NCI-H748 (cell line): ENCODE measurements around the gene NID2.
A peak's percentile ranks its signal among the peaks of the same experiment; 100 is the strongest.

Source experiments
- DNase-seq: peaks from one replicate; lab custom pipeline; 2025; ENCODE audit not compliant: unreplicated experiment; lab: John Stamatoyannopoulos, UW

The NID2 gene

DNA sequence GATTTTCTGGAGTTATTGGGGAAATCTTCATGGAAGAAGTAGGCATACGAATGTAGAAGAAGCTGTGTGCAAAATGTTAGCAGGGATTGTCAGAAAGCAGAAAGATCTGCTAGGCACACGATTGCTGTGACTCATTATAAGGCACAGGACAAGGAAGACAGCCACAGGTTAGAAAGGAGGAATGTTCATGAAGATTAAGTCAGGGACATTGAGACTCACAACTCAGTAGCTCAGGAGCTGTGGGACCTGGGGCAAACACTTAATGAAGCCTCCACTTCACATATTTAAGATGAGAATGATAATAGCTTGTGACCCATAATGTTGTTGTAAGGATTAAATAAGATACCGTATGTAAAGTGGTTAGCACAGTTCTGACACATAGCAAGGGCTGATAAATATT lies 106.1 kb downstream of the NID2 start:
- DNase-seq, result no peak

GRCh38 chr14:51960866-51961265 lies 108.0 kb downstream of the NID2 start:
- DNase-seq, result peak; percentile 56

DNA sequence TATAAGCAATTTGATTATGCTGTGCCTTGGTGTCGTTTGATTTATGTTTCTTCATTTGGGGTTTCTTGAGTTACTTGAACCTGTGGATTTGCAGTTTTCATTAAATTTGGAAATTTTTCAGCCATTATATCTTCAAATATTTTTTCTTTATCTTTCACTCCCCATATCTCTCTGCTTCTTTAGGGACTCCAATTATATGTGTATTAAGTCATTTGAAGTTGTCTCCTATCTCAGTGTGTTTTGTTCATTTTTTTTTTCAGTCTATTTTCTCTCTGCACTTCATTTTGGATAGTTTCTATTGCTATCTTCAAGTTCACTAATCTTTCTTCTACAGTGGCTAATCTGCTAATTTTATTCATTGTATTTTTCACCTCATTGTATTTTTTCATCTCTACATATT lies 108.9 kb downstream of the NID2 start:
- DNase-seq, result no peak

GRCh38 chr14:51957950-51958349 lies 110.9 kb downstream of the NID2 start:
- no peak for DNase-seq
